Stimulated activated CD4-positive, alpha-beta T cell treated with anti-CD3 and anti-CD28 coated beads, Interleukin-1b, Interleukin-23, amount 100 ng/mL, for 48 hours (primary cell): ENCODE results near the gene PRXL2C.
A peak's percentile ranks its signal among the peaks of the same experiment; 100 is the strongest.
"Not testable (repeated sequence)": the region's sequence is repeated elsewhere in the genome, so short reads cannot be mapped to it uniquely, and the experiment has no call there.

ENCODE experiments used
- DNase-seq: peaks from one replicate; pipeline ENCODE4 v3.0.0-alpha.2; 2020

The PRXL2C gene

DNA sequence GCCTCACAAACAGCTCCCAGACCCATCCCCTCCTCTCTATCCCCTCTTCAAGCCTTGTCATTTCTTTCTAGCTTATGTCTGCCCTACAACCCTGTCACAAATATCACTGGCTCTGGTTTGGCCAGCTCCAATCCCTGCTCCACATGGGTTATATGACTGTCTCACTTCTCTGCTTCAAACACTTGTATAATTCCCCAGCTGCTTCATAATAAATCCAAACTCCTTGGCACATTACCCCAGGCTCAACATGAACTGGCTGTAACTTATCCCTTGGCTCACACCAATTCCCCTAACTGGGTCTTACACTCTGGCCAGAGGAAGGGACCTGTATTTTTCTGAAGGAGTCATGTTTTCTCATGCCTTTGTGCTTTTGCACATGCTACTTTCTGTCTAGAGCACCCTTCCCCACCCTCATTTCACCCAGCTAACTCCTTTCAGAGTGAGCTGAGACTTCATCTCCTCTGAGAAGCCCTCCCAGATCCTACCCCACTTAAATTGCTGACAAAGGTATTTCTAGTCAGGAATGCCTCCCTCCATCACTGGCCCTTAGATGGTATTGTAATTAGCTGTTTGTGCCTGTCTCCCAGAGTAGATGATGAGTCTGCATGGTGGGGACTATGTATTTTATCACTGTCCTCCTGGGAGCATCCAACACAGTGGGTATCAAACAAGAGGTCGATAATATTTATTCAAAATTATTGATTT, 5.3 kb downstream of the PRXL2C start:
- no peak for DNase-seq

DNA sequence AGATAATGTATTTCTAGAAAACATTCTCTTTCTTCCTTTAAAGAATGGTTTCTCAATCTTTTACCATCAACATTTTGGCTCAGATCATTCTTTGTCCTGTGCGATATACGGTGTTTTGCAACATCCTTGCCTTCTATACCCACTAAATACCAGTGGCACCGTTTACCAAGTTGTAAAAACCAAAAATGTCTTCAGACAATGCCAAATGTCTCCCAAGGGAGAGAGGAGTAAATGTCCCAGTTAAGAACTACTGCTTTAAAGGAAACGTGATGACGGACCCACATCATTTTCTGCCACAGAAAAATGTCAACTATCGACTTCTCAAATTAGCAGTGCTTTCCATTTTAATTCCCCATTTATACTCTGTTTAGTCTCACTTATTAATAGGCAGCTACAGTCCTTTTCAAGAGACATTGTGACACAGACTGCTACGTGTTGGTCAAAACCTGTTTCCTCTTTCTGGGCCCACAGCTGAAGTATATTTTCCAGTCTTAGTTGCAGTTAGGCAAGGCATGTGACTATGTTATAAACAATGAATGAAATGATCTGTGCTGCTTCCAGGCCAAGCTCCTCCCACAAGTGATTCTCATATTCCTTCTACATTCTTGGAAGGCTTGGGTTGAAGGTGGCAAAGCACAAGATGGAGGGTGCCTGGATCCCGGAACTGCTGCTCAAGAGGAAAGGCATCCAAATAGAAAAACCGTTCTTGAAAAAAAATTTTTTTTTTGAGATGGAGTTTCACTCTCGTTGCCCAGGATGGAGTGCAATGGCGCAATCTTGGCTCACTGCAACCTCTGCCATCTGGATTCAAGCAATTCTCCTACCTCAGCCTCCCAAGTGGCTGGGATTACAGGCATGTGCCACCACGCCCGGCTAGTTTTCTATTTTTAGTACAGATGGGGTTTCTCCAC, 8.8 kb downstream of the PRXL2C start:
- no peak for DNase-seq

DNA sequence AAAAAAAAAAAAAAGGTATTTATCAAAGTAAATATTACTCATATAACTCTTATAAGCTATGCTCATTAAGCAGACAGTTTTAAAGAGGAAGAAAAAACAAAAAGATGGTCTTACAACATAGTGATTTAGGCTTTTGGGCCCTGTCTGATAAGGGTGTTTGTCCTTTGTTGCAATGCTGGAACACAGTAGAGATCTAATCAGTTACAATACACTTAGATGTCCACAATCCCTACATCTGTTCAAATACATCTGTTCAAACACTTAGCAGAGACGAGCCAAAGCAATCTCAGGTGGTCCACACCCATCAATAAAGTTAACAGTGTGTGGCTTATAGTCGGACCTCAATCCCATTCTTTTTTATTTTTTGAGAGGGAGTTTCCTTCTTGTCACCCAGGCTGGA, 11.0 kb downstream of the PRXL2C start:
- DNase-seq, result no peak

DNA sequence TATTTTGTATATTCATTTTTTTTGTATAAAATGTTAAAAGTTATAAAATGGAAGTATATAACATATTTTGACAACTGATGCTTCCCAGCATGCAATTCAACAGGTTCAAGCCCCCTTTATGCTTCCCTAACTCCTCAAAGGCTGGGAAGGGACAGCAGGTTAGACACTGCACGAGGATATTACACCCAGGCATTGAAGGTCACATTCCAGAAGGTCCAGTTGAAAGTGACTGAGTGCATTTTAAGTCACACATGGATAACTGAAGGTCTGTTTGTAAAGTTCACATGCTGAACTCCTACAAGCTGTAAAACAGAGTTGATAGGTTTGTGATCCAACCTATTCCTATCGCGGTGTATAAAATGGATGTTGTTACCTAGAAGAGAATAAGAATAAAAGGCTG, 13.6 kb downstream of the PRXL2C start:
- DNase-seq, result no peak

DNA sequence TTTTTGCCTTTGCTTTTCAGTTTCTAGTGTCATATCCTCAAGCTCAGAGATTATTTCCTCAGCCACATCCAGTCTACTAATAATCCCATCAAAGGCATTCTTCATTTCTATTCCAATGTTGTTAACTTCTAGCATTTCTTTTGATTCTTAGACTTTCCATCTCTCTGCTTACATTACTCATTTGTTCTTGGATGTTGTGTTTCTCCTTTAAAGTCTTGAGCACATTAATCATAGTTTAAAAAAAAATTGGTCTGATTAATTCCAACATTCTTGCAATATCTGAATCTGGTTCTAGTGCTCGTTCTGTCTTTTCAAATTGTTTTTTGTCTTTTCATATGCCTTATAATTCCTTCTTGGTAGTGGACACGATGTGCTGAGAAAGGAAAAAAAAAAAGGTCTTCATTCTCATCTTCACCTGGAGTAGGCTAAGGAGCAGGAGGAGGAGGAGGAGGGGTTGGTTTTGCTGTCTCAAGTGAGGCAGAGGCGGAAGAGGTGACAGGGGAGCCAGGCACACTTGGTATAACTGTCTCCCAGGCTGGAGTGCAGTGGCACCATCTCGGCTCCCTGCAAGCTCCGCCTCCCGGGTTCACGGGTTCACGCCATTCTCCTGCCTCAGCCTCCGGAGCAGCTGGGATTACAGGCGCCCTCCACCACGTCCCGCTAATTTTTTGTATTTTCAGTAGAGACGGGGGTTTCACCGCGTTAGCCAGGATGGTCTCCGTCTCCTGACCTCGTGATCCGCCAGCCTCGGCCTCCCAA, 16.3 kb downstream of the PRXL2C start:
- no peak for DNase-seq

DNA sequence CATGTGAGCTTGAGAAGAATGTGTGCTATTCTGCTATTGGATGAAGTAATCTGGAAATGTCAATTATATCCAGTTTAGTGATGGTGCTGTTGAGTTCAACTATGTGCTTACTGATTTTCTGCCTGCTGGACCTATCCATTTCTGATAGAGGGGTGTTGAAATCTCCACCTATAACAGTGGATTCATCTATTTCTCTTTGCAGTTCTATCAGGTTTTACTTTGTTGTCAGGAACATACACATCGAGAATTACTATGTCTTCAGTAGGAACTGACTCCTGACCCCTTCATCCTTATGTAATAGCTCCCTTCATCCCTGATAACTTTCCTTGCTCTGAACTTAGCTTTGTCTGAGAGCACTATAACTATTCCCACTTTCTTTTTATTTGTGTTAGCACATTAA, 18.7 kb downstream of the PRXL2C start:
- DNase-seq, result no peak

DNA sequence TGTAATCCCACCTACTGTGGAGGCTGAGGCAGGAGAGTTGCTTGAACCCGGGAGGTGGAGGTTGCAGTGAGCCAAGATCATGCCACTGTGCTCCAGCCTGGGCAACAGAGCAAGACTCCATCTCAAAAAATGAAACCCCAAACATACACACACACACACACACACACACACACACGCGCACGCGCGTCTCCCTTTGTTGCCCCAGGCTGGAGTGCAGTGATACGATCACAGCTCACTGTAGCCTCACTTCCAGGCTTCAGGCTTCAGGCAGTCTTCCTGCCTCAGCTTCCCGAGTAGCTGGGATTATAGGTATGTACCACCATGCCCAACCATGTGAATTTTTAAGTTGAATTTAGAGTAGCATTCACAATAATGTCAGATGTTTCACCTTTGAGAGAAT, 21.5 kb downstream of the PRXL2C start:
- not testable (repeated sequence) for DNase-seq

DNA sequence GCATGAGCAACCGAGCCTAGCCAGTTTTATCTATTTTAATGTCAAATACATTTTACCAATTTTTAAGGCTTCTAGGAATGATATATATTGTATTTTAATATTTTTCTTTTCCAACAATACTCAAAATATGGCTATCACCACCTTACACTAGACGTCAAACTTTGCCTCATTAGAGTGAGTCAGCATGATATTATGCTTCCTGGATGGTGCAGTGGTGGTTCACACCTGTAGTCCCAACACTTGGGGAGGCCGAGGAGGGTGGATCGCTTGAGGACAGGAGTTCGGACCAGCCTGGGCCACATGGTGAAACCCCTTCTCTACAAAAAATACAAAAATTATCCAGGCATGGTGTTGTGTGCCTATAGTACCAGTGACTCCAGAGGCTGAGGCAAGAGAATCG, 28.2 kb downstream of the PRXL2C start:
- DNase-seq, result no peak

DNA sequence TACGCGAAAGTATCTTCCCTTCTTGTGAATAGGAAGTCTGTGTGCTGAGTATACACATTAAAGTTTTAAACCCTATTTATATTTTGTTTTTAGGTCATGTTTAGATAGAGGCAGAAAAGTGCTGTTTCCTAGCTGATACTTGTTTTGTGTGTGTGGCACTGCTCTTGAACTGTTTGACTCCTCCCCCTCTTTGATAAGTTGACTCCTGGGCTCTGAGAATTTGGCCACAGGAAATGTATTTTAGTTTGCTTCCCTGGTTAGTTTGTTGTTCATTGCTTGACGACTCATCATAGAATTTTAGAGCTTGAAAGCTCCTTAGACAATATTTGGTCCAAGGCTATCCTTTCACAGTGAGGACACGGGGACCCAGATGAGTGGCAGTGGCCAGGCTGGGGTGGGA, 33.5 kb downstream of the PRXL2C start:
- no peak for DNase-seq

DNA sequence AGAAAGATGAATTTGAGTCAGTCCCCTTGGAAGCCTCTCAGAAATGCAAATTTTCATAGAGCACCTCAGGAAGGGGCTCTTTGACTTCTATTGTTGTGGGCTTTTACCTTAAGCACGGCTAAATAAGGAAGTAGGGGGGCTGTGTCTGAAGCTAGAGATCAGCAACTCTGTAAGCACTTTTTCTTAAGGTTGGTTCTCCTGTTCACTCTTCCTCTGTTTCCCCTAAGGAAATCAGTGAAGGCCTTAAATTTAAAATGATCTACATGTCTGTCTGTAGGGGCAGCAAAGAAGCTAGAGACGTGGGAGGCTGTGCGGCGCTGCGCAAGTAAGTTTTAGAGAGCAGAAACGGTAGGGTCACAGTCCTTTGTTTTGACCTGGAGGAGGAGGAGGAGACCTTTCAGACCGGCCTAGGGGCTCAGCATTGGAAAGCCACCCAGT, 34.3 kb downstream of the PRXL2C start:
- DNase-seq, result no peak

DNA sequence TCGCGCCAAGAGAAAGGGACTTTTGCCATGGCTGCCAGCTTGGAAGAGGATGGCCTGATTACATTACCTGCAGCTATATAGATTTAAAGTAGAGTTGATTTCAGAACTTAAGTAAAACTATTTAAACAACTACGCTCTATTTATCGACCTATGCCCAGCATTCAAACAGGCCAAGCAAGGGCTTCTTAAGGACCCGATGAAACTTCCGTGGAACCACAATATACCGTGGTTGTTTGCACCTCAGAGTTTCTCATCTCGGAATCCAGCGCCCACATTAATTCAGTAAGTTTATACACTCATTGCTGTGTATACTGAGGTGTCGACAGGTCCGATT, 35.0 kb downstream of the PRXL2C start:
- no peak for DNase-seq

DNA sequence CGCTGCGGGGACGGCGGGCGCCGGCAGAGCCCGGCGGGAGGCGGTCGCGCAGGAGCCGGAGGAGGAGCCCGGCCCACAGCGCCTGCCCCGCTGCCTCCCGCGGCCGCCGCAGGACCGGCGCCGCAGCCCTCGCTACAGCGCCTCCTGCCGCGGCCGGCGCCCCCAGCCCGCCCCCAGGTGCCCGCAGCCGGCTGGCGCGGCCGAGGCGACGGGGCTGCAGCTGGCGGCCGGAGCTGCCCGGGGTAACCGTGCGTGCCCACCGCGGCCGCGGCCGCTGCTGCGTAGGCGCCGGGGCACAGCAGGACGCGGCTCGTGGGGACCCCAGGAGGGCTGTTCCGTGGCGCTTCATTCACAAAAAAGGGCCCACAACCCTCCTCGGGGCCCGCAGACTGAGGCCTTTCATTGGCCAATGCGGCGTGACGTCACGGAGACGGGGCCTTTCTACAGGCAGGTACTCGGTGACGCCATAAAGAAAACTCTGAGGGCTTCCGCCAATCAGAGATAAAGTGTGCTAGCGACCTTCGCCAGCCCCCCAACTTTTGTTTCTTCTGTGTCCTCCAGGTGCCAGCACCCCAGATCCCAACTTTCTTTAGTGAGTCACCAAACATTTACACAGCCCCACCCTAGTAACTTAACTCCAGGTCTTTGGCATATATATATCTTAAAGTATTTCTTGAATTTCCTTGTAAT, 35.5 kb downstream of the PRXL2C start, which contains the start of gene CDC14B:
Gene CDC14B, minus strand, starts transcription at position 353 of the 690 bp plus-strand sequence. CDS start 465 bp downstream, outside the sequence.
- peak; percentile 84 for DNase-seq

DNA sequence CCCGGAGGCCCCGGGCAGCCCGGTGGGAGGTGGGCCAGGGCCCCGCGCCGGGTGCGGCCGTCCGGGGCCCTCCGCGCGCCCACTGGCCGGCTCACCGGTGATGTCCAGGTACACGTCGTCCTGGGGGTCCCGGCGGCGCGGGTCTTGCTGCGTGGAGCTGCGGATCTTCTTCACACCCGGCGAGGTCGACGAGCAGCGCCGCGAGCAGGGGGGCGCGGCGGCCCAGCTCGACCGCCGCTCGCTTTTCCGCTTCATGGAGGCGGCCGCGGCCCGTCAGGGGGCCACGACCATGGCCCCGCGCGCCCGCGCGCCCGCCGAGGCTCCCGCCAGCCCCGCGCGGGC, 36.0 kb downstream of the PRXL2C start:
- no peak for DNase-seq

DNA sequence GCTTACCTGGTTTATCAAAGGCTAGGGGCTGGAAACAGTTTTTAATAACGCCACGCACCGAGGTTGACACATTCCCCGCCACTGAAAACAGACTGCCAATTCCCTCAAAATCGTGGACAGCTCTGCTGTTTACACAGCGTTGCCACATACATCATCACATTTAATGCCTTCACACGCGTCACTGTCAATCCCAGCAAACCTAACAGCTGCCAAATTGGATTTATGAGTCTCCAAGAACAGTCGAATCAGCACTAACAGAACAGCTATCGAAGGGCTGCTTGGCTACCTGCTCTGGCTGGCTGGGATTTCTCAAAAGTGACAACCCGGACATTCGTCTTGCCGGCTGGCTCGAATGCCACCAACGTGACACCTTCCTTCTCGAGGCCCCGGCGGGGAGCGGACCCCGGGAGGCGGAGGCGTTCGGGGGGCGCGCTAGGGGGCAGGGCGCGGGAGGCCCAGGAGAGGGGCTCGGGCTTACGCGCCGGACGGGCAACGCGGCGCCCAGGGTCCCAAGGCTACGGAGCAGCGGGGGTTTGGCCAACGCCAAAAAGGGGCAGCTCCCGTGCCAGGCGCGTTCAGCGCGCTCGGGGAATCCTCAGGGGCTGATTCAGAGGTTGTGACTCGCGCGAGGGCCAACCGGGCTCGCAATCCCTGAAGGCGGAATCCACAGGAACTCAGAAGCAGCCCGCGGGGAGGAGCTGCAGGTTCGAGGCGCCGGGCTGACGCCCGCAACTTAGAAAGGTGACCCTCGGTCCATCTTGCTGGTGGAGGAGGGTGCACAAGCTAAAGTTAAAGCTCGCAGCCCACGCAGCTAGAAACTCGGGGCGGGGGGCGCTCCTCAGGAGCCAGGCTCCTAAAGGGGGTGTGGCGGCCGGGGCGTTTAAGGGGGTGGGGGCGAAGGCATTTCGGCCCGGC, 36.7 kb downstream of the PRXL2C start:
- DNase-seq, result peak; percentile 10

DNA sequence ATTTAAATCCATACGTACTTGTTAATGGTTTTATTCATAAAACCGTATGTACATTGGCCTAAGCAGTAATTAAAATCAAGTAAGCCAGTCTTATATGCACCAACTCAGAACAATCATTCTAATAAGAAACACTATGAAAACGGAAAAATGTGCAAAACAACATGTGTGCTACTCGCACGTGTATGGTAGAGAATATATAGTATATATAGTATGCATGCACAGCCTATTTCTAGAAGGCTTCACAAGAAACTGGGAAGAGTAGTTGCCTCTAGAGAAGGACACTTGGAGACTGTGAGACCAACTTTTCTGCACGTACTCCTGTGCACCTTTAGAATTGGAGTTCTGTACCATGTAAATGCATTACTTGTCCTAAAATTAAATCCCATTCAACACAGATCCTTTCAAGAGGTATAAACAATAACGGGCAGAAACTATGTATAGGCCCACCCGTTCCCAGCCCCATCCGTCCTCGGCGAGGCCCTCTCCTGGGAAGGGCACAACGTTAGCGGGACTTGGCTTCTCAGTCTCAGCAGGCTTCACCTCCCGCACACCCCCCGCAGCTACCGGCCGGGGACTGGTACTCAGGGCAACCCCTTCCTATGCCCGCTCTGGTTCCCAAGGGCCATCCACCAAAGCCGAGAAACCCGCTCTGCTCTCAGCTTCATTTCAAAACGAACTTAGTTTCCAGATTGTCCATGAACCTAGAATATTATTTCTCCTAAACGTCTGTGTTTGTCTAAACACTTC, 37.5 kb downstream of the PRXL2C start:
- no peak for DNase-seq

DNA sequence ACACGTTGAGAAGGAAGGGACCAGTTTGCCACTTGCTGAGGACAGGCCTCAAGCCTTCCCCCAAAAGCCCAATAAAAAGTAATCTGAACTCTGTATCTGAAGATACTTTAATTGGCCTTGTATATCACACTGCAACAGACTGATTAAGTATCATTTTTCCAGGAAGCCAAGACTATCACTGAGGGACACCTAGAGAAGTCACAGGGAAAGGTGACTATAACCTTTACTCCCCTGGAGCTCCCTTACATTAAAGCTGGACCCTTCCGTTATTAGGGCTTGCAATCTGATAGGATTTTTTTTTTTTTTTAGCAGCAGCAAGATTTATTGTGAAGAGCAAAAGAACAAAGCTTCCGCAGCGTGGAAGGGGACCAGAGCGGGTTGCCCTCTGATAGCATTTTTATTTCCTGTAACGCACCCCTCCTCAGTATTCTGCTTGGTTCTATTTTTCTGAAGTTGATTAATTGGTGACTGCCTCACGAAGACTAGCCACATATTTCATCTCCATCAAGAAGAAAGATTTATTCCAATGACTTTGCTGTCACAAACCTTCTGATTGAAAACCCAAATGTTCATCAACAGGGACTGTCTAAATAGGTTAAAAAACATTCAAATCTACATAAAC, 38.2 kb downstream of the PRXL2C start:
- no peak for DNase-seq

DNA sequence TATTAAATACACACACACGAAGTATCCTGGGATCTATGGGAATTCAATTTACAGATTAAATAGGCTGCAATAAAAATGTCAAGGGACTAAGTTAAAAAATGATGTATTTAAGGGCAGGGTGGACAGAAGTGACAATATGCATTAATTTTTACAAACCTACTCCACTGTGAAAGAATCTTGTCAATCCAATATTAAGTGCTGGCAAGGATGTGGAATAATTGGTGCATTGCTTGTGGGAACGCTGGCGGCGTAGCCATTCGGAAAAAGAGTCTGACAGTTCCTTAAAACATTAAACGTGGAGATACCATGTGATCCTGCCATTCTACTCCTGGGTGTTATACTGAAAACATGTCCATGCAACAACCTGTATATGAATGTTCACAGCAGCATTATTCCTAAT, 39.7 kb downstream of the PRXL2C start:
- no peak for DNase-seq

DNA sequence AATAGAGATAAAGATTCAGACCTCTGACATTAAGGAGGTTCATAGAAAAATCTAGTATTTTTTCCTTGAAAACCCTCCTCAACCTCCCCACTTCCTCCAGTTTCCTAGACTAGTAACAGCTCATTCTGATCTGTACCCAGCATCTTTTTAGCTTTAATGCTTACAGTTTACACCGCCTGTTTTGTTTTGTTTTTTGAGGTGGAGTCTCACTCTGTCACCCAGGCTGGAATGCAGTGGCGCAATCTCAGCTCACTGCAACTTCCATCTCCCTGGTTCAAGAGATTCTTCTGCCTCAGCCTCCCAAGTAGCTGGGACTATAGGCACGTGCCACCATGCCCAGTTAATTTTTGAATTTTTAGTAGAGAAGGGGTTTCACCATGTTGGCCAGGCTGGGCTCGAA, 40.5 kb downstream of the PRXL2C start:
- not testable (repeated sequence) for DNase-seq

DNA sequence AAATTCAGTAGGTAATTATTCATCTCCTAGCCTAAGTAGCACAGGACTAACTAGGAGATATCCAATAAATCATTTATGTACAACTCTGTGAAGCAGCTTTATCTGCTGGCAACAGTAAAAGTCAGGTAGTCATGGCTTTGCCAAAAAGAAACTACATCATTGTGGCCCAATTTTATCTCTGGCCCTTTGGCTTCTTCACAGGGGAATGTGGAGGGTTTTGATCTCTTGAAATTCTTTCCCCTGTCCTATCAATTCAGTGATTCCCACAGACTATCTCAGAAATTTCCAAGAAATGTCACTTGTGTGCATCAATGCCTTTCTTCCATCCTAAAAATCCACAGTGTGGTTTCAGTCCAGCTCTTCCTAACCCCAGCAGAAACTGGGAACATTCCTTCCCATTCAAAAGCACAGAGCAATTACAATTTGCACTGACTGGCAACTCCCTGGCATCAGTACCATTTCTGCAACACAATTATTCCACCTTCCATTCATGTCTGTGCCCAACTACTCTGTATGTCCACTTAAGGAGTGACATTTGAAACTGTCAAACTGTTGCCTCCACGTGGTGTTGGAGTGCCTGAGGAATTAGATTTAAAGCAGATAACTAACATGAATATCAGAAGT, 42.0 kb downstream of the PRXL2C start:
- DNase-seq, result no peak
